Hippocampal formation (tissue), 2 donors: ENCODE measurements around the gene VPS41.
"Not testable (repeated sequence)": the region's sequence is repeated elsewhere in the genome, so short reads cannot be mapped to it uniquely, and the experiment has no call there.

Source experiments
- DNase-seq, 2 donors: peaks; one replicate each; lab custom pipeline; 2025; lab: John Stamatoyannopoulos, UW

VPS41 gene

DNA sequence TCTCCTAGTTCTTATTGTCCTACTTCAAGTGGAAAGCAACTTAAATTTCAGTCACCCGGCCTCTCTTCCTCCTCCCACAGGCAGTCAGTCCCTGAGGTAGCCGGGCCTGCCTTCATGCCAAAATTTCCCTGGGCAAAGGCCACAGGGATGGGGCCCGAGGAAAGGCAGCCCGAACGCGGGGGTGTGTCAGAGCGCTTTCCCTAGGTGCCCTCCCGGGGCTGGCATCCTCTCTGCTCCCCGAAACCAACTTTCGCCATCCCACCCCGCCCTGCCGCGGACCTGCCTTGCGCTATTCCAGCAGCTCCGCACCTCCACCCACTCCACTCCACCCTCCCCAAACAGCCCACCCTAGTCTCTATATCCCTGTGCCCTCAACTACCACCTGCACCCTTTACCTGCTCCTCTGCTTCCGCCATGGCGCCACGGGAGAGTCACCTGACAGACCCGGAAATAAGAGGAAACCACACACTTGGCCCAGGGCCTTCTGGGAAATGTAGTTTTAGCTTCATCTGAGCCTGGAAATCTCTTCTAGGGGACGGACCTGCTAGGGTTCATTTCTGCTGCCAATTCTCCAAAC, at the start of gene VPS41:
TSS of gene VPS41 (minus strand) at position 433 of the 577 bp plus-strand sequence. CDS start at position 416, 17 bp downstream.
- peak; percentile 64 to 69 for DNase-seq

DNA sequence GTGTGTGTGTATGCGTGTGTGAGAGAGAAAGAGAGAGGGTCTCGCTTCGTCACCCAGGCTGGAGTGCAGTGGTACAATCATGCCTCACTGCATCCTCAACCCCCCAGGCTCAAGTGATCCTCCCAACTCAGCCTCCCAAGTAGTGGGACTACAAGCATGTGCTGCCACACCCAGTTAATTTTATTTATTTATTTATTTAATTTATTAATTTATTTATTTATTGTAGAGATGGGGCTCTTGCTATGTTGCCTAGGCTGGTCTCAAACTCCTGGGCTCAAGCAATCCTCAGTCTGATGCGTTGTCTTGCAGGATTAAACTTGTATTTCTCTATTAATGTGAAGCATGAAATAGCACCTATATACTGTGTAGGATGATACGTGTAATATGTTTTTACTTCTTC, 46.9 kb upstream of the VPS41 start:
- DNase-seq = no peak

GRCh38 chr7:38953971-38954370, 45.0 kb upstream of the VPS41 start:
- no peak for DNase-seq

GRCh38 chr7:38953227-38953626, 44.2 kb upstream of the VPS41 start:
- no peak for DNase-seq

GRCh38 chr7:38951213-38951612, 42.2 kb upstream of the VPS41 start:
- no peak for DNase-seq

DNA sequence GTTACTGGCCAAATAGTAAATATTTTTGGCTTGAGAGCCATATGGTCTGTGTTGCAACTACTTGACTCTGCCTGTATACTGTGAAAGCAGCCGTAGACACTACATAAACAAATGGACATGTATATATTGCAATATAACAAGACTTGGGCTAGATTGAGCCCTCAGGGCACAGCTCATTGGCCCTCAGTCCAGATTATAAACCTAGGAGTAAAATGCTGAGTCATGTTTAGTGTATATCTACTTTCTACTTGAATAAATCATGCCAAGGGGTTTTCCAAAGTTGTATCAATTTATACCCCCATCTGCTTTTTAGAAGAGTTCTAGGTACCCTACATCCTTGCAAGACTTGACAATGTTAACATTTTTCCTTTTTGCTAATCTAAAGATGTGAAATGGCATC, 41.3 kb upstream of the VPS41 start:
- no peak for DNase-seq

GRCh38 chr7:38947541-38947940, 38.5 kb upstream of the VPS41 start:
- not testable (repeated sequence) for DNase-seq

DNA sequence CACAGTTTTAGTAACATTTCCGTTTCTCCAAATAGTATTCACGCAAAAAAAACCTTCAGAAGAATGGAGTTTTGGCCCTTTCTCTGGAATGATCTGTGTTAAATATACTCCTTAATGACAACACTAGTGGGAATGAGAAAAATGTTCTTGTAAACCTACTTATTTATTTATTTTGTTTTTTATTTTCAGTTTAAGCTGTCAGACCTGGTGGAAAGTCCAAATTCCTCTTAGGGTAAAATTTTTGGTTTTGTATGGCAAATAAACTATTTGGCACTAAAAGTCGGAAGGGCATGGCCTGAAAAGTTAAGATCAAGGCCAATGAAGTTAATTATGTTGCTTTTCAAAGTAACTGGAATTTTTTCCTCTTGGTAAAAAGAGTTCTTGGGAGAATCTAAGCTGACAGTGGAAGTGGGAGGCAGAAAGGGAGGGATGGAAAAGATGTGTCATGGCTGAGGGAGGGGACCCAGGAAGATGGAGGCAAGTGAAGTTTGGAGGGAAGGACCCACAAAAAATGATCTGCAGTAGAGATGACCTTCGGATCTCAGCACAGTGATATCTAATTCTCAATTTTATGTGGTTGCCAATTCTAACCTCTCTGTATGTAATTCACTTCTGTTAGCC, 33.5 kb upstream of the VPS41 start:
- no peak for DNase-seq

DNA sequence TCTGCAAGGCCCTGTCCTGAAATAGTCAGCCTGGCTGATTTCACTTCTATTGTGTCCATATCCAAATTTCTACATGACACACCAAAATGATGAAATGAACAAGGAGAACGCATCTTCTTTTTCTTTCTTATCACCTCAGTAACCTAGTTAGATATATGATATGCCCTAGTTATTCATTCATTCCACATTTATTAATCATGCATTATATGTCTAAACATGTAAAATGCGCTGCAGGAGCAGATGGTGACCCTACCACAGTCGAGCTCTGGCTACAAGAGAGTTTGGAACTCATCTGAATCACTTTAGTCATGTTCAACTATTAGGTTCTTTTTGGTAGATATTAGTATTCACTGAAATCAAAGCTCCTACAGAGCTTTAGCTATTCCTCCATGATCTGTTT, 31.8 kb upstream of the VPS41 start:
- DNase-seq = no peak

- no peak for DNase-seq
Observed at GRCh38 chr7:38938589-38938988, 29.6 kb upstream of the VPS41 start.

DNA sequence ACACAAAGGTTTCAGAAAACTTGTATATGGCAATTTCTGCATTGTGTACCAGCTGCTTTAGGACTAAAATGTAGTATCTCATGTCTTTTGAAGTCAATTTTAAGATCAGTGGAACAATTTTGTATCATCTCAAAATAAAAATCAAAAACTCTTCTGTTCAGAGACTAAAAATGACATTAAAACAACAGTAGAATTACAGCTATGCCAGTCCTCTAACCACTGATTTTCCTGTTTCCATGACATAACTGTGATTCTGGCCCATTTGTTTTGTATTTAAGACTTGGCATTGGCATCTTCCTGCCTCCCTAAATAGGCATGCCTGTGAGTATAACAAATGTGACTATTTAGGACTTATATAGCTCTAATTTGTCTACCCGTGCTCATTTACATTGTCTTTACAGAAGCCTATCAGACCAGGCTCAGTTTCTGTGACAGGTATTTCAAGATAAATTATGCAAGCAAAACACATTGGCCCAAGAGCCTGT, 29.1 kb upstream of the VPS41 start:
- DNase-seq = no peak

DNA sequence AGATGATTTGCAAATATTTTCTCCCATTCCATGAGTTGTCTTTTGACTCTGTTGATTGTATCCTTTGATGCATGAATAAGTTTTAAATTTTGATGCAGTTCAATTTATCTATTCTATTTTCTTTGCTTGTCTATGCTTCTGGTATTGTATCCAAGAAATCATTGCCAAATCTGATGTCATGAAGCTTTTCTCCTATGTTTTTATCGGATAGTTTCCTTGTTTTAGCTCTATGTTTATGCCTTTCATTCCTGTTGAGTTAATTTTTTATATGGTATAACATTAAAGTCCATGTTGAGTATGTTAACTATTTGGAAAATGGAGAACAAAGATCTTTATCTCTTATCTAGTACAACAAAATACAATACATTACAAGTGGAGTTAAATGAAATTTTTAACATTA, 27.6 kb upstream of the VPS41 start:
- no peak for DNase-seq

- no peak for DNase-seq
Observed at GRCh38 chr7:38934536-38934935, 25.5 kb upstream of the VPS41 start.

GRCh38 chr7:38934051-38934450, 25.1 kb upstream of the VPS41 start:
- no peak for DNase-seq

DNA sequence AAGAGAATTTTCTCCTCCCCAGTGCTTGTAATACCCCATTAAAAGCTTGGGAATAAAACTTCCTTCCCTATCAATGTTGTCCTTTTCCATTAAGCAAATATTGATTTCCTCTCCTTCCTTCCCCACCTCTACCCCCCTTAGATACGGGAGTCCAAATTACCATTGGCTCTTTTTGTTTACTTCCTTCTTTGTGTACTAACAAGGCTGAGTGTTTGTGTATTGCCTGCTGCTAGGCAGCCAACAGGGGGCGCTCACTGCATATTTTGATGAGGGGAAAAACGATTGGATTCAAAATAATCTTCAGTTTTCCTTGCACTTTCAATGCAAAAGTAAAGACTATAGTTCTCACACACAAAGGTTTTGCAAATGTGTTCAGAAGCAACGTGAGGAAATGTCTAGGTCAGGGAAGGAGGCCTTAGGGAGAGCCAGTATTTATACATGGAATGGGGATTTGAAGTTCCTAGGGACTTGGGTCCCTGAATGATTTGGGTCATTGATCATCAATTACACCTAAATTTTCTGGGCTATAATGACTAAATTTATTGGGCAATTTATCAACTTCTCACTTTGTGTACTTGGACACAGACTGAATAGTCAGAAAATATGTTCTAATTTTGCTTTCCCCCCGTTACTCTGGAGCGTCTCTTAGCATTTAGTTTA, 23.6 kb upstream of the VPS41 start:
- DNase-seq = peak; percentile 11 to 12

GRCh38 chr7:38929460-38930171, 20.6 kb upstream of the VPS41 start:
- DNase-seq = no peak

DNA sequence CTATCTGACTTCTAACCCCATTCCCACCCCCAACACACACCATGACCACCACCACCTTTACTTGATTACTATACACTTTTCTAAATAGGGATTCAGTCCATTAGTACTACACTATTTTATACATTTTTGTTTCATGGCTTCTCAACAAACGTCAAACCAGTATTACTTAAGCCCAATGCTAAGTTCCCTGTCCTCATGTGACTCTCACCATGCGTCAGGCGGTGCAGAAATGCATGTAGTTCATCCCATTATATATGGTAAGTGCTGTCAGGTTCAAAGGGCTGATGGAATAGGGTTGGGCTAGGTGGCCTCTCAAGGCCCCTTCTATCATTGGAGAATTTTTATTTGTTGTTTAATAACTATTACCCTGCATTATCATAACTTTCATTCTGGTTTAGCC, 19.5 kb upstream of the VPS41 start:
- DNase-seq = no peak

DNA sequence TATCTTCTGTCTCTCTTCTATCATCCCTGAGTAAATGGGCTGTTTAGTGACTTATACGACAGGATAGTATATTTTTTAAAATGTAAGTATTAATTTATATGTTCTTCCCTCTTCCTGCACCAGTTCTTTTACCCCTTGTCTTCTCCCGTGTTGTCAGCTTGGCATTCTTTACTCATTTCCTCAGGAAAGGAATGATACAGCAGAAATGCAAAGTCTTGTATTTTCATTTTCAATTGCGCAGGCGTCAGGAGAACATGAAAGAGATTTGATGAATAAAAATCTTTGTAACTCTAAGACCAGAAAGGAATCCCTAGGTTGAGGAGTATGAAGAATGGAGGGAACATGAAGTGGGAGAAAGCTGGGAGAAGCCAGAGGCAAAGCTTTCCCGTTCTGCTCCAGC, 18.8 kb upstream of the VPS41 start:
- no peak for DNase-seq

- no peak for DNase-seq
Observed at GRCh38 chr7:38920731-38921130, 11.7 kb upstream of the VPS41 start.

DNA sequence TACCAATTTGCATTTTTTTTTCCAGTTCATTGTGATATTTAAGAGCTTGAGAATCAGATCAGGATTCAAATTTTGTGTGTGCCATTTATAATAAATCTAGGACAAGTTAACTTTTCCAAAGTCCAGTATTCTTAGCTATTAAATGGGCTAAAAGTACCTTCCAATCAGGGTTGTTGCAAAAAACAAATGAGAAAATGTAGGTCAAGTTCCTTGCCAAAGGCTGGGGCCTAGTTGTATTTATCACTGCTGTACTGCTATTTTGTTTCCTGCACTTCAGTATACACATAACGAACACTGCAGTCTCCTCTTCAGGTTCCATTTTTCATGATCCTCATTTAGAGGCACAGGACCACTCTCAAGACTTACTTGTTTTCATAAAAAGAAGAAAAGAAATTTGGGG, 7.4 kb upstream of the VPS41 start:
- DNase-seq = no peak

DNA sequence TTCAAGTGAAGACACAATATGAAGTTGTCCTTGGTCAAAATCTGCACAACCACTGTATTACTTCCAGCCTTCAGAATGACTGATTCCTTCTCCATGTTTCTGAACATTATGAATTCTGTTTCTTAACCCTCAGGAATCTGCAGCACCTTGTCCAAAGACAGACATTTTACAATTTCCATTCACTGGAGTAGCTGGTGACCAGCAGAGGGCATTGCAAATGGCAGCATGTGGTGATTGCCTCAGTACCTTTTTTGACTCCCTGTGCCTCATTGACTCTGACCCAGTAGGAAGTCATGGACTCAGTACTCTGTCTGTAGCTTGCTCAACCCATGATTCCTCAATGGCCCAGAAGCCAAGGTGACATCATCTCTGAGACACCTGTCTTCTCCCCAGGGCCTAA, 879 bp upstream of the VPS41 start:
- DNase-seq = no peak

- DNase-seq = no peak
Observed at GRCh38 chr7:38907766-38908165, 1.2 kb downstream of the VPS41 start.

- no peak for DNase-seq
Observed at GRCh38 chr7:38907066-38907465, 1.9 kb downstream of the VPS41 start.
